ENCODE data around the gene HYAL2.

The HYAL2 gene

GRCh38 chr3:50355829-50356552, 33.4 kb upstream of the HYAL2 start:
- DNase-seq (ENCODE audit: low read depth) = no peak
- H3K4me3 ChIP-seq (ENCODE audit: low read depth, low read length) = no peak overlapping the region
- TF ChIP-seq CTCF (IDR thresholded peaks at IDR 0.05; ENCODE audit: insufficient read depth, low read depth, low read length, missing control alignments) = no peak

- H3K4me3 ChIP-seq (ENCODE audit: low read depth, low read length) = no peak overlapping the region
- DNase-seq (ENCODE audit: low read depth) = no peak
- TF ChIP-seq CTCF (IDR thresholded peaks at IDR 0.05; ENCODE audit: insufficient read depth, low read depth, low read length, missing control alignments) = no peak
These were observed 32.3 kb upstream of the HYAL2 start for GRCh38 chr3:50354850-50355249.

GRCh38 chr3:50354186-50354764, 31.7 kb upstream of the HYAL2 start:
- no peak overlapping the region for H3K4me3 ChIP-seq (ENCODE audit: low read depth, low read length)
- no peak for TF ChIP-seq CTCF (IDR thresholded peaks at IDR 0.05; ENCODE audit: insufficient read depth, low read depth, low read length, missing control alignments)
- no peak for DNase-seq (ENCODE audit: low read depth)

GRCh38 chr3:50353245-50354004, 30.9 kb upstream of the HYAL2 start:
- DNase-seq (ENCODE audit: low read depth) = no peak
- H3K4me3 ChIP-seq (ENCODE audit: low read depth, low read length) = no peak overlapping the region
- TF ChIP-seq CTCF (IDR thresholded peaks at IDR 0.05; ENCODE audit: insufficient read depth, low read depth, low read length, missing control alignments) = no peak

GRCh38 chr3:50352781-50353180, 30.2 kb upstream of the HYAL2 start:
- DNase-seq (ENCODE audit: low read depth) = no peak
- H3K4me3 ChIP-seq (ENCODE audit: low read depth, low read length) = no peak overlapping the region
- TF ChIP-seq CTCF (IDR thresholded peaks at IDR 0.05; ENCODE audit: insufficient read depth, low read depth, low read length, missing control alignments) = peak; percentile 18

GRCh38 chr3:50351323-50351697, 28.8 kb upstream of the HYAL2 start:
- H3K4me3 ChIP-seq (ENCODE audit: low read depth, low read length) = peak overlapping the region; percentile 75
- DNase-seq (ENCODE audit: low read depth) = no peak
- TF ChIP-seq CTCF (IDR thresholded peaks at IDR 0.05; ENCODE audit: insufficient read depth, low read depth, low read length, missing control alignments) = no peak

Data from GM12865 (cell line).